ACC112 (cell line): Measurements from ENCODE around the gene CAPSL.
"Not testable (repeated sequence)": the region's sequence is repeated elsewhere in the genome, so short reads cannot be mapped to it uniquely, and the experiment has no call there.

Source experiments
- H2AFZ ChIP-seq: fragments of 200-600 bp; sonication (generic); one replicate; pipeline ENCODE4 v1.6.0; 2017; ENCODE audit warnings: antibody characterized with exemption, low read length; ENCODE audit not compliant: unreplicated experiment
- H3K27ac ChIP-seq: fragments of 200-600 bp; sonication (generic); 2 replicates; pipeline ENCODE4 v1.5.1; 2014; ENCODE audit warnings: low read depth, mild to moderate bottlenecking, antibody characterized with exemption, low read length, moderate library complexity
- H3K27me3 ChIP-seq: fragments of 200-600 bp; sonication (generic); 2 replicates; pipeline ENCODE4 v1.6.1; 2014; ENCODE audit warnings: mild to moderate bottlenecking, antibody characterized with exemption, low read length, moderate library complexity, mixed read lengths; ENCODE audit not compliant: insufficient read depth
- H3K36me3 ChIP-seq: fragments of 200-600 bp; sonication (generic); 2 replicates; pipeline ENCODE4 v1.6.1; 2016; ENCODE audit warnings: mild to moderate bottlenecking, antibody characterized with exemption, low read length, moderate library complexity, mixed read lengths; ENCODE audit not compliant: insufficient read depth
- H3K4me1 ChIP-seq: fragments of 200-600 bp; sonication (generic); one replicate; pipeline ENCODE4 v1.6.1; 2016; ENCODE audit warnings: low read length, mixed read lengths; ENCODE audit not compliant: insufficient read depth, unreplicated experiment, control insufficient read depth
- H3K4me3 ChIP-seq: fragments of 200-600 bp; sonication (generic); 2 replicates; pipeline ENCODE4 v1.5.1; 2014; ENCODE audit warnings: mild to moderate bottlenecking, low read depth, low read length
- H3K79me2 ChIP-seq: fragments of 200-600 bp; sonication (generic); one replicate; pipeline ENCODE4 v1.6.0; 2016; ENCODE audit warnings: low read length; ENCODE audit not compliant: control insufficient read depth, unreplicated experiment, insufficient read depth

The CAPSL gene

DNA sequence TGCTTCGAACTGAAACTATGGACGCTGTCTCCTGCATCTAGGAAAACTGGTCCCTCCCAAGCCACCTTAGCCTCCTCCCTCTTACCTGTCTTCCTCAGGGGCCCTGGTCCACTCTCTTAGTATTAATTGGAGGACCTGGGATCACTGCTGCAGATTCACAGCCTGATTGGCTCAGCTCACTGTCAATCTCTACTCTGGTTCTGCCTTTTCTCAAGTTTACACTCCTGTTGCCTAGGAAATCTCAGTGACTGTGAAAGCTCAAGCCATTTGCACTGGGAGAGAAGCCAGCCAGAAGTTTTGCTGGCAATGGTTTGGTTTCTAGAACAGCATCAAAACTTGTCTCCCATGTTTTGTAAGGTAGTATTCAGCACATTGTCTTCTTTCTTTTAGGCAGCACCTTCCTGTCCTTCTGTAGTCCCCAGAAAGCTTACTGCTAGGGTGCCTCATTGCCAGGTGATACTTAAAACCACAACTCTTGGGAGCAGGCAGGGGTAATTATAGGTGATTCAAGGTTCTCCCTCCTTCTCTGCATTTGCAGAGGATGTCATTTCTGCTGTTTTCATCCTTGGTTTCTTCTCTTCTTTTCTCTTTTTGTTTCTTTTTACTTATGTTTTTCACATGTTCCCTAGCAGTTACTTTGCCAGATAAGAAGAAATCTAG lies at the start of gene CAPSL:
Gene CAPSL, minus strand, starts transcription at position 55 of the 660 bp plus-strand sequence. CDS start 17,502 bp downstream, outside the sequence.
- Histone ChIP-seq H3K27me3 (peaks cover 96% of the 10 kb centered on the region), H2AFZ (no peak within 1 kb of the TSS), H3K4me1 (no peaks in the 10 kb centered on the region), H3K4me3 (no peak within 1 kb of the TSS), H3K27ac (no peak within 1 kb of the TSS), H3K36me3 (no peaks in the 10 kb centered on the region), H3K79me2 (no peaks in the 10 kb centered on the region)

DNA sequence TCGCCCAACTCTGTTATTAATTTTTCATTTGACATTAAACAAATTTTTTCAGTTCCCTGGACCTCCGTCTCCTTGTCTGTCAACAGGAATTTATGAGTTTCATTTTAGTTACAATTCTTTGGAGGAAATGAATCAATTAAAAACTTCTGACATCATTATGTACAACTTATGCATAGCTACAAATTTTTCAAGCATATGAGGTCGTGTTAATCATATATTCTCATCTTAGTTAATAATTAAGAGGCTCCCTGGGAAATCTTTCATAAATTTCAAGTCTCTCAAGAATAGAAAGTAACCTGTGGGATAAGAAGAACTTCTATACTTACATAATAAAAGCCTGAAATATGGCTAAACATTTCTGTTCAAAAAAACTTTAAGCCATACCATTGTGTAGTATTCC lies 49.4 kb upstream of the CAPSL start:
- Histone ChIP-seq H3K4me1 (no peaks in the 10 kb centered on the region), H2AFZ (no peak overlapping the region), H3K27ac (no peak overlapping the region), H3K36me3 (no peaks in the 10 kb centered on the region), H3K27me3 (peaks cover 80% of the 10 kb centered on the region), H3K4me3 (no peak overlapping the region), H3K79me2 (no peaks in the 10 kb centered on the region)

DNA sequence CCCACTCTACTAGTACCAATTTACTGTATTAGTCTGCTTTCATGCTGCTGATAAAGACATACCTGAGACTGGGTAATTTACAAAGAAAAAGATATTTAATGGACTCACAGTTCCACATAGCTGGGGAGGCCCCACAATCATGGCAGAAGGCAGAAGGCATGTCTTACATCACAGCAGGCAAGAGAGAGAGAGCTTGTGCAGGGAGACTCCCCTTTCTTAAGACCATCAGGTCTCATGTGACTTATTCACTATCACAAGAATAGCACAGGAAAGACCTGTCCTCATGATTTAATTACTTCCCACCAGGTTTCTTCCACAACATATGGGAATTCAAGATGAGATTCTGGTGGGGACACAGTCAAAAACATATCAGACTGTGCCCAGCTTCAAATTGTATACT lies 41.3 kb upstream of the CAPSL start:
- H3K27me3 ChIP-seq, result peaks cover 18% of the 10 kb centered on the region
- H3K36me3 ChIP-seq, result no peaks in the 10 kb centered on the region
- H3K4me3 ChIP-seq, result no peak overlapping the region

DNA sequence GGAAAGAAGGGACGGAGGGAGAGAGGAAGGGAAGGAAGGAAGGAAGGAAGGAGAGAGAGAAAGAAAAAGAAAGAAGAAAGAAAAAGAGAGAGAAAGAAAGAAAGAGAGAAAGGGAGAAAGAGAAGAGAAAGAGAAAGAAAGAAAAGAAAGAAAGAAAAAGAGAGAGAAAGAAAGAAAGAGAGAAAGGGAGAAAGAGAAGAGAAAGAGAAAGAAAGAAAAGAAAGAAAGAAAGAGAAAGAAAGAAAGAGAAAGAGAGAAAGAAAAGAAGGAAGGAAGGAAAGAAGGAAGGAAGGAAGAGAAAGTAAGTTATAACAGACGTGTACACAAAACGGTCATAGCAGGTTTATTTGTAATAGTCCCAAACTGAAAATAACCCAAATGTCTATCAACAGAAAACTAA lies 38.4 kb upstream of the CAPSL start:
- not testable (repeated sequence) for H3K4me3 ChIP-seq, H3K36me3 ChIP-seq, H2AFZ ChIP-seq, H3K79me2 ChIP-seq, H3K27ac ChIP-seq, H3K4me1 ChIP-seq
- H3K27me3 ChIP-seq, result peaks cover 37% of the 10 kb centered on the region

More for the DNA sequence above, 41.3 kb upstream of the CAPSL start:
- H3K27ac ChIP-seq, result no peak overlapping the region
- no peak overlapping the region for H2AFZ ChIP-seq
- H3K79me2 ChIP-seq, result no peaks in the 10 kb centered on the region
- no peaks in the 10 kb centered on the region for H3K4me1 ChIP-seq

DNA sequence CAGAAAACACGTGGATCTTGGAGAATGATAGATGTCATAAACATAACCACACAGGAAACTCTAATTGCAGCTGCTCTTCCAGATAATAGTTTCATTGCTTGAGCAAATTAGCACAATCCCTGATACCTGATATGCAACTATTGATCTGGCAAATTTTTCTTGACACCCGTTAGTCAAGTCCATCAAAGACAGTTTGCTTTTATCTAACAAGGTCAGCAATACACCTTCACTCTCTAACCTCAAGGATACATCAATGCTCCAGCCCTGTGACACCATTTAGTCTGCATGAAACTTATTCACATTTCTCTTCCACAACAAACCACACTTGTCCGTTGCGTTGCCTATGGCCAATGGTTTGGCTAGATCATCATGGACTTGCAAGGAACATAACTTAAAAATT lies 36.1 kb upstream of the CAPSL start:
- Histone ChIP-seq H2AFZ (no peak overlapping the region), H3K4me3 (no peak overlapping the region), H3K4me1 (no peaks in the 10 kb centered on the region), H3K79me2 (no peaks in the 10 kb centered on the region), H3K27ac (no peak overlapping the region), H3K36me3 (no peaks in the 10 kb centered on the region), H3K27me3 (peaks cover 51% of the 10 kb centered on the region)

DNA sequence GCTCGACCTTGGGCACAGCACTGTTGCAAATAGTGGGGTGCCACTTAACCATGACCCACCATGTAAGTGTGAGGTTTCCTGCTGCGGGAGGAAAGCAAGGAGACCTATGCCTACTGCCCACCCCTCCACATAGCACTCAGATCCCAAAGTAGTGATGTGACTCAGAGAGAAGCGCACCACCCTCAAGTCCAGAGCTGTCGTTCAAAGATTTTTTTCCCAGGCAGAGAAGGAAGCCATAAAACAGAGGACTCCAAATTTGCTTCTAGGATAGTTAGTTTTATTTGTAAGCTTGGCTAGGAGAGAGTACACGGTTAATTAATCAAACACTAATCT lies 33.4 kb upstream of the CAPSL start:
- no peaks in the 10 kb centered on the region for H3K4me1 ChIP-seq
- no peak overlapping the region for H3K4me3 ChIP-seq
- no peaks in the 10 kb centered on the region for H3K36me3 ChIP-seq
- no peaks in the 10 kb centered on the region for H3K79me2 ChIP-seq
- H3K27me3 ChIP-seq, result peaks cover 54% of the 10 kb centered on the region
- no peak overlapping the region for H3K27ac ChIP-seq
- no peak overlapping the region for H2AFZ ChIP-seq

DNA sequence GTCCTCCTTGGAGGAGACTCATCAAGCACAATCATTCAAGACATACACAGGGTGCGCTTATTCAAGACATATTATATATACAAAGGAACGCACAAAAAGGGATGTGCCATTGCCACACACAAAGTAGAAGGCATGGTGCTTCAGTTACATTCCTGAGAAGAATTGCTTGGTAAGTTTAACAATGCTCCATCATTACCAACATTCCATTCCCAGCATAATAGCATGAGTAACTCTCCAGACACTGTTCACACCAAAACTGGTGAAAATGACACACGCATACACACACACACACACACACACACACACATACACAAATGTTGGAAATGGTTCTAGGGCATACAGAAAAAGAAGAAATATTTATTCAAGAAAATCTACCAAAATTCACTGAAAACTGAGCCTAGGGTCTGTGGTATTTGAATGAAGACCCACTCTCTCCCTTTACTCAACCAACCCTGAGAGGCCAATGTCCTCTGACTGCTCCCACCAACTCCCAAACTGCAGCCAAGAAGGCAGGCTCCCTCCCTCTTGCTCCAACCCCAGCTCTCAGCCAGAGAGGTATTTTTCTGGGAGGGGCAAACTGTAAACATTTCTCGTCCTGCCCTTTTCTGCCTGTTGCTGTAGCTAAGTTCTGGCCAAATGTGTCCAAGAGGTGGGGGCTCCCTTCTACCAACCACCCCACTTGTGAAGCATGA lies 32.9 kb upstream of the CAPSL start:
- Histone ChIP-seq H3K79me2 (no peaks in the 10 kb centered on the region), H3K27ac (no peak overlapping the region), H3K4me3 (no peak overlapping the region), H3K36me3 (no peaks in the 10 kb centered on the region), H3K4me1 (no peaks in the 10 kb centered on the region), H3K27me3 (peaks cover 59% of the 10 kb centered on the region), H2AFZ (no peak overlapping the region)

DNA sequence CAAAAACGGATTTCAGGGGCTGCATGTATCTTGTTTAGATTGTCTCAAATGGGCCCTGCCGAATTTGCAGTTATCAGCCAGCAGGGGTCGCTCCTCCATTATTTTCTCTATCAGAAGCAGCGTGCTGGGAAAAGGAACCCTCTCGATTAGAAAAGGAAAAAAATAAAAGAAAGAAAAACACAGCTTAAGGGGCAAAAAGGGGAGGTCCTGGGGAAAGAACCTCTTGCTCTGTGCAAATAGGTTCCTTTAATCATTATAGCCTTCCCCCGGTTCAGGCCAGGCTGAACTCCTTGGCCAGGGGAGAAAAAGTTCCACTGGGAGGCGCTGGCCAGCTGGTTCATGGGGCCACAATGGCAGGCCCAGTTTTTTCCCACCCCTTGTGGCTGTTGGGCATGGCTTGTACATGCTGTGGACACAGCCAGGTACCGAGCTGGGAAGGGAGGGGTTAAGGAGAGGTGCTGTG lies 25.0 kb upstream of the CAPSL start:
- H3K27ac ChIP-seq, result no peak overlapping the region
- H2AFZ ChIP-seq, result no peak overlapping the region
- H3K4me1 ChIP-seq, result no peaks in the 10 kb centered on the region
- no peaks in the 10 kb centered on the region for H3K36me3 ChIP-seq
- H3K4me3 ChIP-seq, result no peak overlapping the region
- peaks cover 71% of the 10 kb centered on the region for H3K27me3 ChIP-seq
- no peaks in the 10 kb centered on the region for H3K79me2 ChIP-seq

DNA sequence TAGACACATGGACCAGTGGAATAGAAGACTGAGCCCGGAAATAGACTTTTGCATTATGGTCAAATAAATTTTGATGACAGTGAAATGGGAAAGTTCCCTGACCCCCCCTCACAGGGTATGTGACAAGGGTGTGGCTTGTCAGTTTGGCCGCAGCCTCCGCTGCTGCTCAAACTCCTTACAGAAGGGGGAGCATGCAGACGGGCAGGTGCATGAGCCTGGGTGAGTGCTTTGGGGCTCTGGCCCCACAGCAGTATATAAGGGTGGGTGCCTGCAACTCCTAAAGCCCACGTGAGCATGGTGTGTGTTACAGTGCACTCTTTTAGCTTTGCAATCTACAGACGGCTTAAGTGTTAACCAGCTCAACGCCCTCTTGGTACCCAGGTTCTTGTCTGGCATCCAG lies 21.9 kb upstream of the CAPSL start:
- Histone ChIP-seq H2AFZ (no peak overlapping the region), H3K36me3 (no peaks in the 10 kb centered on the region), H3K4me3 (no peak overlapping the region), H3K79me2 (no peaks in the 10 kb centered on the region), H3K27me3 (peaks cover 74% of the 10 kb centered on the region), H3K27ac (no peak overlapping the region), H3K4me1 (no peaks in the 10 kb centered on the region)

DNA sequence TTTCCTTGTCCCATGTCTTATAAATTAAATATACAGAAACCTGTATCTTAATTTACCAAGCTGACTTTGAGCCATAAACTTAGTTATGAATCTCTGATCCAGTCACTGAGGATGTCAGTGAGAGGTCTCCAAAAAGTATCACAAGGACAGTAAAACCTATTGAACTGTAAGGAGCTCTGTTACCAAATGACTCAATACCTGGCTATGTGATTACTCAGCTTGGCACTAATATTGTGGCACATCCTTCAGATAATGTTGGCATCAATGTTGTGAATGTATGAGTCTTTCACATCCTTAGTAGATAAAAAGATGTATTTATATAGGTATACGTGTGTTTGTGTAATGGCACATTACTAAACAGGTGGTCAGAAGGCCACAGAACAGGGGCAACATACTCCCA lies 18.0 kb upstream of the CAPSL start:
- Histone ChIP-seq H3K4me3 (no peak overlapping the region), H3K27ac (no peak overlapping the region), H3K4me1 (no peaks in the 10 kb centered on the region), H2AFZ (no peak overlapping the region), H3K27me3 (peaks cover 87% of the 10 kb centered on the region), H3K36me3 (no peaks in the 10 kb centered on the region), H3K79me2 (no peaks in the 10 kb centered on the region)

DNA sequence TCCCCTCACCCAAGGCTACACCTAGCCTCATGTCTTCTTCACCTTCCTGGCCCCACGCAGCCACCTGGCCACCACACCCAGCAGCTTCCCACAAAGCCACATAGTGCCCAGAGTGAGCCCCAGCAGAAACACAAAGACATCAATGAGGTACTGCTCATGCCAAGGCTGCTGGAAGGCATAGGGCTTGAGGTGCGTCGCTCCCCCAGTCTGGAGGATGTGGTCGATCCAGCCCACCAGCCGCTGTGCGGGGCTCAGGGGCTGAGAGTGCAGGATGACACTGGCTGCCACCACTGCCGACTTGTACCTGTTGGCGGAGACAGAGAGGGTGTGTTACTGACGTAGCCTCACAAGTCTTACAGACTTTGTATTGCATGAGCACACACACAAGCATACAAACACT lies 15.8 kb upstream of the CAPSL start:
- Histone ChIP-seq H3K27ac (no peak overlapping the region), H2AFZ (no peak overlapping the region), H3K79me2 (no peaks in the 10 kb centered on the region), H3K4me1 (no peaks in the 10 kb centered on the region), H3K27me3 (peaks cover 86% of the 10 kb centered on the region), H3K4me3 (no peak overlapping the region), H3K36me3 (no peaks in the 10 kb centered on the region)
